ENCODE measurements around the gene MFN1.
A peak's percentile ranks its signal among the peaks of the same experiment; 100 is the strongest.

The MFN1 gene

GRCh38 chr3:179321668-179322285 lies 25.7 kb upstream of the MFN1 start:
- DNase-seq, result peak; percentile 13
- H3K4me3 ChIP-seq (ENCODE audit: low read depth, low read length), result peak overlapping the region; percentile 80
- peak overlapping the region; percentile 96 for H3K27ac ChIP-seq
- H3K9me3 ChIP-seq (ENCODE audit: severe bottlenecking), result no peaks in the 10 kb centered on the region
- peaks cover 18% of the 10 kb centered on the region for H3K36me3 ChIP-seq
- TF ChIP-seq, protein P1, sequence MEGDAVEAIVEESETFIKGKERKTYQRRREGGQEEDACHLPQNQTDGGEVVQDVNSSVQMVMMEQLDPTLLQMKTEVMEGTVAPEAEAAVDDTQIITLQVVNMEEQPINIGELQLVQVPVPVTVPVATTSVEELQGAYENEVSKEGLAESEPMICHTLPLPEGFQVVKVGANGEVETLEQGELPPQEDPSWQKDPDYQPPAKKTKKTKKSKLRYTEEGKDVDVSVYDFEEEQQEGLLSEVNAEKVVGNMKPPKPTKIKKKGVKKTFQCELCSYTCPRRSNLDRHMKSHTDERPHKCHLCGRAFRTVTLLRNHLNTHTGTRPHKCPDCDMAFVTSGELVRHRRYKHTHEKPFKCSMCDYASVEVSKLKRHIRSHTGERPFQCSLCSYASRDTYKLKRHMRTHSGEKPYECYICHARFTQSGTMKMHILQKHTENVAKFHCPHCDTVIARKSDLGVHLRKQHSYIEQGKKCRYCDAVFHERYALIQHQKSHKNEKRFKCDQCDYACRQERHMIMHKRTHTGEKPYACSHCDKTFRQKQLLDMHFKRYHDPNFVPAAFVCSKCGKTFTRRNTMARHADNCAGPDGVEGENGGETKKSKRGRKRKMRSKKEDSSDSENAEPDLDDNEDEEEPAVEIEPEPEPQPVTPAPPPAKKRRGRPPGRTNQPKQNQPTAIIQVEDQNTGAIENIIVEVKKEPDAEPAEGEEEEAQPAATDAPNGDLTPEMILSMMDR (IDR thresholded peaks at IDR 0.05; ENCODE audit: low read depth, low read length), result peak; percentile 57
- H3K27me3 ChIP-seq (ENCODE audit: insufficient read depth, low read depth, severe bottlenecking), result peaks cover 2% of the 10 kb centered on the region

DNA sequence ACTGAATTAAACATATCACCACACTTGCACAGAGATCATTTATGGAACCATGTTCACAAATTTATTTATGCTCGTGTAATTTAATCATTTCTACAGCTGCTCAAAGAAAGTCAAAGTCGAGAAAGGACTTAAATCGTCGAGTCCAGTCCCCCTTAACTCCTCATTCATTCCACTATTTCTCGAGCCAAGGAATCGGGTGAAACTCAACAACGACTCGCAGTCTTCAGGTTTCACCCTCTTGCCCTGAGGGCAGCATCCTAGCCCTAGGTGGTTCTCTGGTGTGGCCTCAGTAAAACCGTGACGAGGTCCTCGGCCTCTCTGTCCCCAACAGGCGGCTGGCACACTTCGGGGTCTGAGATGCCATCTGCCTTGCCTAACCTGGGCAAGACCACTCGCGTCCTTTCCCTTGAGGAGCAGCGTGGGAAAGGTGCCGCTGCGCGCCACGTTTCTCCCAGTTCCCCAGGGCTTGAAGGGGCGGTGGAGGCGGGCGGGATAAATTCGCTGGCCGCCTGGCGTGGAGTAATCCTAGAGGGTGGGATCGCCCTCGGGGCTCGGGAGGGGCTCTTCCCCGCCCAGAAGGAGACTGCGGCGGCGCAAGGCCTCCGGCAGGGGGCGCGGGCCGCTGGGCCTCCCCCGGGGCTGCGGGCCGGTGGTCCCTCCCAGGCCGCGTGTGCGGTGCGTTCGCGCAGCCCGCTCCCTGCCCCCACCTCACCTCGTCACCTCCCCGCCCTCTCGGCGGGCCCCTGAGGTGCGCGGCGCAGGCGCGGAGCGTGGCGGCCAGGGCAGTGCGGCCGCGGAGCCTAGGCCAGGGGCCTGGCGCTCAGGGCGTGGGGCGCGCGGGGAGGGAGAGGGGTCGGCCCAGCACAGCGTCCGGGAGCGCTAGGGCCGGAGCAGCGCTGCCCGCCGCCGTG lies 25.0 kb upstream of the MFN1 start, which contains the start of gene ZNF639:
Gene ZNF639 (plus strand): TSS at position 746 of the 911 bp plus-strand sequence. CDS start 5,263 bp downstream, outside the sequence.
- peak; percentile 92 for DNase-seq
- TF ChIP-seq, protein P1 (IDR thresholded peaks at IDR 0.05; ENCODE audit: low read depth, low read length), result peak; percentile 85

GRCh38 chr3:179323197-179324110 lies 24.1 kb upstream of the MFN1 start:
- peaks cover 33% of the 10 kb centered on the region for H3K36me3 ChIP-seq
- peaks cover 2% of the 10 kb centered on the region for H3K27me3 ChIP-seq (ENCODE audit: insufficient read depth, low read depth, severe bottlenecking)
- DNase-seq, result peak; percentile 72
- peak overlapping the region; percentile 84 for H3K4me3 ChIP-seq (ENCODE audit: low read depth, low read length)
- H3K9me3 ChIP-seq (ENCODE audit: severe bottlenecking), result no peaks in the 10 kb centered on the region
- H3K27ac ChIP-seq, result peak overlapping the region; percentile 96
- TF ChIP-seq, protein P1 (IDR thresholded peaks at IDR 0.05; ENCODE audit: low read depth, low read length), result no peak

More for the DNA sequence above, 25.0 kb upstream of the MFN1 start, which contains the start of gene ZNF639:
- Histone ChIP-seq H3K27me3 (ENCODE audit: insufficient read depth, low read depth, severe bottlenecking) (peaks cover 2% of the 10 kb centered on the region), H3K9me3 (ENCODE audit: severe bottlenecking) (no peaks in the 10 kb centered on the region), H3K36me3 (peaks cover 24% of the 10 kb centered on the region), H3K27ac (peak within 1 kb of the TSS; percentile 96), H3K4me3 (ENCODE audit: low read depth, low read length) (peak within 1 kb of the TSS; percentile 84)

DNA sequence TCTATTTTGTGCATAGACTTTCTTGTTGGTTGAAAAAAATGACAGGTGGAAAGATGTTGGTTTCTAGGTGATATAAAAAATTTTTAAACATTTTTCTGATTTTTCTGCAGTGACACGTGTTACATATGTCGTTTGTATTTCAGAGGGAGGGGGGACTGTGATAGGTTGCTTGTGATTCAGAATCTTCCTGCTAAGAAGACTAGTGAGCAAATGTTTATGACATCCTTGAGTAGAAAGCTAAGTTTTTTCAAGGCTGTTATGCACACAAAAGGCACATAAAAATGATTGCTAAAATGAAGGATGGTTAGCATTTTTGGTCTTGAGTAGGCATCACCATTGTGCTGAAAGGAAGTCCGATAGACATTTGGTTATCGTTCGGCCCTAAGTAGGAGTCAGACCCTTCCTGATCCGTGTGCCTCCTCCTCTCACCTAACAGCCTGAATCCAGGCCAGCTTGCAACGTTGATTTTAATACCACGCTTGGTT lies 23.2 kb upstream of the MFN1 start:
- H3K9me3 ChIP-seq (ENCODE audit: severe bottlenecking), result no peaks in the 10 kb centered on the region
- DNase-seq, result no peak
- H3K27ac ChIP-seq, result peak overlapping the region; percentile 96
- TF ChIP-seq, protein P1 (IDR thresholded peaks at IDR 0.05; ENCODE audit: low read depth, low read length), result no peak
- H3K36me3 ChIP-seq, result peaks cover 40% of the 10 kb centered on the region
- peak overlapping the region; percentile 84 for H3K4me3 ChIP-seq (ENCODE audit: low read depth, low read length)
- peaks cover 2% of the 10 kb centered on the region for H3K27me3 ChIP-seq (ENCODE audit: insufficient read depth, low read depth, severe bottlenecking)

DNA sequence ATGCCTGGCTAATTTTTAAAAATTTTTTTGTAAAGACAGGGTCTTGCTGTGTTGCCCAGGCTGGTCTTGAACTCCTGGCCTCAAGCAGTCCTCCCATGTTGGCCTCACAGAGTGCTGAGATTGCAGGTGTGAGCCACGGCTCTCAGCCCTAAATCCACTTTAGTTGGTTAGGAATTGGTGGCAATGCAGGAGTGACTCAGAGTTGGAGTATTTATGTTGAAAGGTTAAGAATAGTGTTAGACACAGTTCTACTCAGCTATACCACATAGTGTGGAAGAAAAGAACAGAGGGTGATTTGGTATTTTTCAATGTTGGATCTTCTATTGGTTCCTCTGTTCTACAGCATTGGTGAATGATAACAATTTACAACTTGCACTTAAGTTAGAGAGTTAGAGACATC lies 17.1 kb upstream of the MFN1 start:
- Histone ChIP-seq H3K27me3 (ENCODE audit: insufficient read depth, low read depth, severe bottlenecking) (no peaks in the 10 kb centered on the region), H3K4me3 (ENCODE audit: low read depth, low read length) (no peak overlapping the region), H3K9me3 (ENCODE audit: severe bottlenecking) (no peaks in the 10 kb centered on the region), H3K27ac (no peak overlapping the region), H3K36me3 (peaks cover 83% of the 10 kb centered on the region)
- no peak for DNase-seq
- TF ChIP-seq, protein P1 (IDR thresholded peaks at IDR 0.05; ENCODE audit: low read depth, low read length), result no peak
